Measurements from ENCODE around the gene WNT16. TPM values are rescaled to one million over a fixed set of nuclear protein-coding genes. Genes with fewer than 3 reads are reported as not detected.

The WNT16 gene
- total RNA-seq, 1 experiment from 2014 or later, result not detected

DNA sequence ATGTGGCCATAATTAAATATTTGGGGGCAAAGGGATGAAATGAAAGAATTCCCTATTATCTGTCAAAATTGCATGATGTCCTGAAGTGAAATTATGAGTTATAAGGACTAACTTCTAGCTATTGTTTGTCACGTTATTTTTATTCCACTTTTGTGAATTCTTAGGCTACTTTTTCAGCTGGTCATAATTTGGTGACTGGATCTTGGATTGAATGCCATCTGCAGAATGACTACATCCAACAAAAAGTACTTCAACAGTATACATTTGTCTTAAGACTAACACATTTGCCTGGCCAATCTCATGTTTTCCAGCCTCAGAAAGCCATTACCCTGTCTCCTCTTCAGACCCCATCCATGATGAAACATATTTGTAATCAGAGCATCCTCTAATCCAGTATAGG lies 48.1 kb upstream of the WNT16 start:
- ATAC-seq (no peak), DNase-seq (no peak)
- Histone ChIP-seq H3K27ac (ENCODE audit: low read length) (no peak overlapping the region), H4K20me1 (ENCODE audit: low read length) (no peaks in the 10 kb centered on the region), H3K27me3 (ENCODE audit: low read length) (no peaks in the 10 kb centered on the region), H3K79me2 (ENCODE audit: low read length) (no peaks in the 10 kb centered on the region), H2AFZ (ENCODE audit: low read length) (no peak overlapping the region), H3K4me2 (ENCODE audit: low read length) (no peak overlapping the region), H3K9me3 (ENCODE audit: low read length) (no peaks in the 10 kb centered on the region), H3K4me1 (ENCODE audit: insufficient read depth, low read length) (peaks cover 7% of the 10 kb centered on the region), H3K4me3 (ENCODE audit: low read length) (no peak overlapping the region), H3F3A (ENCODE audit: low read length, unreplicated experiment) (no peaks in the 10 kb centered on the region), H3K36me3 (ENCODE audit: low read depth, low read length) (no peaks in the 10 kb centered on the region), H3K9ac (ENCODE audit: low read length) (no peak overlapping the region), H3K9me2 (replicated peaks; ENCODE audit: low read length) (no peaks in the 10 kb centered on the region)
- BruUV-seq (replicated peaks), result no TSS peak
- intact Hi-C loops (cut with micrococcal nuclease), result no loop called here
- CTCF ChIA-PET, result no interaction called here
- POLR2A ChIA-PET (ENCODE audit: unreplicated experiment), result no interaction called here
- TF ChIP-seq EZH2 (IDR thresholded peaks at IDR 0.05; ENCODE audit: low read length, unreplicated experiment), result no peak
- TF ChIP-seq EZH2phosphoT487 (IDR thresholded peaks at IDR 0.05; ENCODE audit: borderline replicate concordance, low read length), result no peak
- TF ChIP-seq, protein P1, sequence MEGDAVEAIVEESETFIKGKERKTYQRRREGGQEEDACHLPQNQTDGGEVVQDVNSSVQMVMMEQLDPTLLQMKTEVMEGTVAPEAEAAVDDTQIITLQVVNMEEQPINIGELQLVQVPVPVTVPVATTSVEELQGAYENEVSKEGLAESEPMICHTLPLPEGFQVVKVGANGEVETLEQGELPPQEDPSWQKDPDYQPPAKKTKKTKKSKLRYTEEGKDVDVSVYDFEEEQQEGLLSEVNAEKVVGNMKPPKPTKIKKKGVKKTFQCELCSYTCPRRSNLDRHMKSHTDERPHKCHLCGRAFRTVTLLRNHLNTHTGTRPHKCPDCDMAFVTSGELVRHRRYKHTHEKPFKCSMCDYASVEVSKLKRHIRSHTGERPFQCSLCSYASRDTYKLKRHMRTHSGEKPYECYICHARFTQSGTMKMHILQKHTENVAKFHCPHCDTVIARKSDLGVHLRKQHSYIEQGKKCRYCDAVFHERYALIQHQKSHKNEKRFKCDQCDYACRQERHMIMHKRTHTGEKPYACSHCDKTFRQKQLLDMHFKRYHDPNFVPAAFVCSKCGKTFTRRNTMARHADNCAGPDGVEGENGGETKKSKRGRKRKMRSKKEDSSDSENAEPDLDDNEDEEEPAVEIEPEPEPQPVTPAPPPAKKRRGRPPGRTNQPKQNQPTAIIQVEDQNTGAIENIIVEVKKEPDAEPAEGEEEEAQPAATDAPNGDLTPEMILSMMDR (conservative IDR thresholded peaks at IDR 0.05; ENCODE audit: low read depth, low read length), result no peak

GRCh38 chr7:121282129-121282528 lies 46.7 kb upstream of the WNT16 start:
- peaks cover 7% of the 10 kb centered on the region for H3K4me1 ChIP-seq (ENCODE audit: insufficient read depth, low read length)
- H3K4me3 ChIP-seq (ENCODE audit: low read length), result no peak overlapping the region
- no peak overlapping the region for H3K9ac ChIP-seq (ENCODE audit: low read length)
- ChIA-PET CTCF (no interaction called here), POLR2A (ENCODE audit: unreplicated experiment) (no interaction called here)
- no peaks in the 10 kb centered on the region for H3K9me2 ChIP-seq (replicated peaks; ENCODE audit: low read length)
- H3K27me3 ChIP-seq (ENCODE audit: low read length), result no peaks in the 10 kb centered on the region
- H3K9me3 ChIP-seq (ENCODE audit: low read length), result no peaks in the 10 kb centered on the region
- no peak overlapping the region for H2AFZ ChIP-seq (ENCODE audit: low read length)
- no peaks in the 10 kb centered on the region for H3F3A ChIP-seq (ENCODE audit: low read length, unreplicated experiment)
- H3K79me2 ChIP-seq (ENCODE audit: low read length), result no peaks in the 10 kb centered on the region
- TF ChIP-seq EZH2 (IDR thresholded peaks at IDR 0.05; ENCODE audit: low read length, unreplicated experiment) (no peak), EZH2phosphoT487 (IDR thresholded peaks at IDR 0.05; ENCODE audit: borderline replicate concordance, low read length) (no peak)
- TF ChIP-seq, protein P1 (conservative IDR thresholded peaks at IDR 0.05; ENCODE audit: low read depth, low read length), result no peak
- intact Hi-C loops (cut with micrococcal nuclease), result no loop called here
- H3K4me2 ChIP-seq (ENCODE audit: low read length), result no peak overlapping the region
- H3K36me3 ChIP-seq (ENCODE audit: low read depth, low read length), result no peaks in the 10 kb centered on the region
- H3K27ac ChIP-seq (ENCODE audit: low read length), result no peak overlapping the region
- ATAC-seq (no peak), DNase-seq (no peak)
- BruUV-seq (replicated peaks), result no TSS peak
- no peaks in the 10 kb centered on the region for H4K20me1 ChIP-seq (ENCODE audit: low read length)

DNA sequence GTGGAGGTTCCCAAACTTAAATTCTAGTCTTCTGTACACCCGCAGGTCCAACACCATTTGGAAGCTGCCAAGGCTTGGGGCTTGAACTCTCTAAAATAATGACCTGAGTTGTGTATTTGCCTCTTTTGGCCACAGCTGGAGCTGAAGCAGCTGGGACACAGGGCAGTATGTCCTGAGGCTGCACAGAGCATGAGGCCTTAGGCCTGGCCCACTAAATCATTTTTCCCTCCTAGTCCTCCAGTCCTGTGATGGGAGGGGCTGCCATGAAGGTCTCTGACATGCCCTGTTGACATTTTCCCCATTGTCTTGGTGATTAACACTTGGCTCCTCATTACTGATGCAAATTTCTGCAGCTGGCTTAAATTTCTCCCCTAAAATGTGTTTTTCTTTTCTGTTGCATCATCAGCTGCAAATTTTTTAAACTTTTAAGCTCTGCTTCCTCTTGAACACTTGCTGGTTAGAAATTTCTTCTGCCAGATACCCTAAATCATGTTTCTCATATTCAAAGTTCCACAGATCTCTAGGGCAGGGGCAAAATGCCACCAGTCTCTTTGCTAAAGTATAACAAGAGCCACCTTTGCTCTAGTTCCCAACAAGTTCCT lies 43.6 kb upstream of the WNT16 start:
- CTCF ChIA-PET, result no interaction called here
- Histone ChIP-seq H3K9me3 (ENCODE audit: low read length) (no peaks in the 10 kb centered on the region), H3K79me2 (ENCODE audit: low read length) (no peaks in the 10 kb centered on the region), H4K20me1 (ENCODE audit: low read length) (no peaks in the 10 kb centered on the region), H2AFZ (ENCODE audit: low read length) (no peak overlapping the region), H3K27ac (ENCODE audit: low read length) (no peak overlapping the region), H3K9ac (ENCODE audit: low read length) (no peak overlapping the region), H3K36me3 (ENCODE audit: low read depth, low read length) (no peaks in the 10 kb centered on the region), H3K4me2 (ENCODE audit: low read length) (no peak overlapping the region), H3K4me3 (ENCODE audit: low read length) (no peak overlapping the region), H3F3A (ENCODE audit: low read length, unreplicated experiment) (no peaks in the 10 kb centered on the region), H3K27me3 (ENCODE audit: low read length) (no peaks in the 10 kb centered on the region), H3K4me1 (ENCODE audit: insufficient read depth, low read length) (peaks cover 12% of the 10 kb centered on the region; the same call in 1 of the 2 replicates), H3K9me2 (replicated peaks; ENCODE audit: low read length) (no peaks in the 10 kb centered on the region)
- no peak for TF ChIP-seq EZH2 (IDR thresholded peaks at IDR 0.05; ENCODE audit: low read length, unreplicated experiment)
- TF ChIP-seq EZH2phosphoT487 (IDR thresholded peaks at IDR 0.05; ENCODE audit: borderline replicate concordance, low read length), result no peak
- TF ChIP-seq, protein P1 (conservative IDR thresholded peaks at IDR 0.05; ENCODE audit: low read depth, low read length), result no peak
- DNase-seq, result no peak
- POLR2A ChIA-PET (ENCODE audit: unreplicated experiment), result no interaction called here
- BruUV-seq (replicated peaks), result no TSS peak
- ATAC-seq, result no peak
- intact Hi-C loops (cut with micrococcal nuclease), result no loop called here

All from PC-3 (cell line).